Amniotic stem cell (primary cell): ENCODE data around the gene TMEM120B.

ENCODE experiments used
- DNase-seq: peaks from one replicate; lab custom pipeline; 2025; lab: John Stamatoyannopoulos, UW

TMEM120B gene

GRCh38 chr12:121819212-121819949 is 106.8 kb downstream of the TMEM120B start:
- no peak for DNase-seq

- DNase-seq: no peak
Measured at GRCh38 chr12:121820056-121820455, 107.5 kb downstream of the TMEM120B start.

- no peak for DNase-seq
Measured at GRCh38 chr12:121822393-121823100, 110.0 kb downstream of the TMEM120B start.

- no peak for DNase-seq
Measured at GRCh38 chr12:121823101-121823726, 110.7 kb downstream of the TMEM120B start.

GRCh38 chr12:121823727-121824115 is 111.2 kb downstream of the TMEM120B start:
- no peak for DNase-seq

- DNase-seq: no peak
Measured at GRCh38 chr12:121825041-121825523, 112.5 kb downstream of the TMEM120B start.

GRCh38 chr12:121826318-121827150 is 114.0 kb downstream of the TMEM120B start:
- no peak for DNase-seq

GRCh38 chr12:121827351-121828099 is 115.0 kb downstream of the TMEM120B start:
- DNase-seq: no peak

- DNase-seq: no peak
Measured at GRCh38 chr12:121828306-121828705, 115.8 kb downstream of the TMEM120B start.

- no peak for DNase-seq
Measured at GRCh38 chr12:121828826-121829225, 116.3 kb downstream of the TMEM120B start.

GRCh38 chr12:121829250-121829918 is 116.8 kb downstream of the TMEM120B start:
- DNase-seq: no peak

GRCh38 chr12:121830134-121830533 is 117.6 kb downstream of the TMEM120B start:
- no peak for DNase-seq

- no peak for DNase-seq
Measured at GRCh38 chr12:121830588-121831265, 118.2 kb downstream of the TMEM120B start.
